ENCODE measurements around the gene YY1.
A peak's percentile ranks its signal among the peaks of the same experiment; 100 is the strongest.

Gene YY1

GRCh38 chr14:100236881-100237280, 2.1 kb upstream of the YY1 start:
- no peak overlapping the region for H3K27ac ChIP-seq
- TF ChIP-seq CTCF (conservative IDR thresholded peaks at IDR 0.05; ENCODE audit: low read depth): no peak
- POLR2A ChIA-PET (ENCODE audit: low non-redundant PET): no interaction called here
- DNase-seq (ENCODE audit: low spot score): no peak
- CTCF ChIA-PET: interaction anchor here (0.6 kb wide), 1 partner anchor 43 kb away, joined by 3 read pairs; no protein-coding TSS in a partner anchor

- ChIA-PET POLR2A (ENCODE audit: low non-redundant PET) (no interaction called here), CTCF (interaction anchor here (0.6 kb wide), 1 partner anchor 46 kb away, joined by 4 read pairs; no protein-coding TSS in a partner anchor)
- H3K27ac ChIP-seq: peak overlapping the region; percentile 99
- no peak for TF ChIP-seq CTCF (conservative IDR thresholded peaks at IDR 0.05; ENCODE audit: low read depth)
- peak; percentile 54 for DNase-seq (ENCODE audit: low spot score)
These were observed 1.1 kb upstream of the YY1 start for GRCh38 chr14:100237735-100238418.

GRCh38 chr14:100239211-100239839, 381 bp downstream of the YY1 start:
- TF ChIP-seq CTCF (conservative IDR thresholded peaks at IDR 0.05; ENCODE audit: low read depth): no peak
- no peak for DNase-seq (ENCODE audit: low spot score)
- POLR2A ChIA-PET (ENCODE audit: low non-redundant PET): interaction anchor here (0.6 kb wide), 1 partner anchor 24 kb away, joined by 3 read pairs; no protein-coding TSS in a partner anchor
- CTCF ChIA-PET: interaction anchor here (0.6 to 1.3 kb wide), 2 partner anchors 46 to 383 kb away, joined by 3 to 4 read pairs; no protein-coding TSS in a partner anchor
- H3K27ac ChIP-seq: peak overlapping the region; percentile 99

- CTCF ChIA-PET: interaction anchor here (0.6 to 1.3 kb wide), 4 partner anchors 42 to 450 kb away, joined by 3 to 4 read pairs (median 4); no protein-coding TSS in a partner anchor
- peak; percentile 78 for DNase-seq (ENCODE audit: low spot score)
- TF ChIP-seq CTCF (conservative IDR thresholded peaks at IDR 0.05; ENCODE audit: low read depth): peak; percentile 85
- peak overlapping the region; percentile 99 for H3K27ac ChIP-seq
- POLR2A ChIA-PET (ENCODE audit: low non-redundant PET): interaction anchor here (0.7 kb wide), 1 partner anchor 35 kb away, joined by 5 read pairs; no protein-coding TSS in a partner anchor
These were observed 1.1 kb downstream of the YY1 start for GRCh38 chr14:100239840-100240667.

- ChIA-PET CTCF (interaction anchor here (0.6 to 1.3 kb wide), 5 partner anchors 42 to 449 kb away, joined by 3 to 6 read pairs (median 4); no protein-coding TSS in a partner anchor), POLR2A (ENCODE audit: low non-redundant PET) (interaction anchor here (0.7 kb wide), 1 partner anchor 36 kb away, joined by 5 read pairs; no protein-coding TSS in a partner anchor)
- peak overlapping the region; percentile 99 for H3K27ac ChIP-seq
- no peak for DNase-seq (ENCODE audit: low spot score)
- no peak for TF ChIP-seq CTCF (conservative IDR thresholded peaks at IDR 0.05; ENCODE audit: low read depth)
These were observed 1.7 kb downstream of the YY1 start for GRCh38 chr14:100240668-100241032.

GRCh38 chr14:100241279-100241678, 2.3 kb downstream of the YY1 start:
- POLR2A ChIA-PET (ENCODE audit: low non-redundant PET): no interaction called here
- CTCF ChIA-PET: interaction anchor here (0.6 kb wide), 4 partner anchors 68 to 448 kb away, joined by 3 to 6 read pairs (median 4); no protein-coding TSS in a partner anchor
- DNase-seq (ENCODE audit: low spot score): no peak
- no peak for TF ChIP-seq CTCF (conservative IDR thresholded peaks at IDR 0.05; ENCODE audit: low read depth)
- H3K27ac ChIP-seq: peak overlapping the region; percentile 42; the same call in 1 of the 2 replicates

Measured in RWPE1 (cell line).